Mesendoderm (in vitro differentiated cells): ENCODE data around the gene RHBDL1.
A peak's percentile ranks its signal among the peaks of the same experiment; 100 is the strongest.

Source experiments
- DNase-seq: peaks from one replicate; pipeline ENCODE4 v3.0.0; 2013
- H2AK5ac ChIP-seq: 2 replicates; pipeline ENCODE4 v1.6.1; 2013; ENCODE audit warnings: low read length, inconsistent platforms
- H2BK120ac ChIP-seq: 2 replicates; pipeline ENCODE4 v1.6.1; 2013; ENCODE audit warnings: low read depth, mild to moderate bottlenecking, low read length, moderate library complexity, mixed read lengths
- H2BK15ac ChIP-seq: replicated peaks from 2 replicates; pipeline ENCODE4 v1.6.1; 2013; ENCODE audit warnings: low read depth, mild to moderate bottlenecking, moderate library complexity
- H2BK5ac ChIP-seq: 2 replicates; pipeline ENCODE4 v1.6.1; 2013; ENCODE audit warnings: low read length, inconsistent platforms
- H3K18ac ChIP-seq: 2 replicates; pipeline ENCODE4 v1.6.1; 2013; ENCODE audit warnings: mild to moderate bottlenecking, low read length, mixed read lengths
- H3K23ac ChIP-seq: one replicate; pipeline ENCODE4 v1.6.1; 2013; ENCODE audit warnings: low read length
- H3K27ac ChIP-seq: 2 replicates; pipeline ENCODE4 v1.5.1; 2013; ENCODE audit warnings: low read depth, mild to moderate bottlenecking, inconsistent platforms, low read length, moderate library complexity
- H3K27me3 ChIP-seq: 2 replicates; pipeline ENCODE4 v1.6.1; 2013; ENCODE audit warnings: low read length, control low read depth, mild to moderate bottlenecking, inconsistent platforms; ENCODE audit not compliant: insufficient read depth, poor library complexity
- H3K36me3 ChIP-seq: 2 replicates; pipeline ENCODE4 v1.6.1; 2013; ENCODE audit warnings: low read length, inconsistent platforms; ENCODE audit not compliant: control insufficient read depth, insufficient read depth
- H3K4ac ChIP-seq: one replicate; pipeline ENCODE4 v1.6.1; 2013; ENCODE audit warnings: low read depth, mild to moderate bottlenecking, low read length, moderate library complexity
- H3K4me1 ChIP-seq: 2 replicates; pipeline ENCODE4 v1.6.1; 2013; ENCODE audit warnings: low read depth, low read length, inconsistent platforms; ENCODE audit not compliant: control insufficient read depth
- H3K4me2 ChIP-seq: 2 replicates; pipeline ENCODE4 v1.6.1; 2013; ENCODE audit warnings: low read length
- H3K4me3 ChIP-seq: 2 replicates; pipeline ENCODE4 v1.5.1; 2013; ENCODE audit warnings: mild to moderate bottlenecking, low read length
- H3K56ac ChIP-seq: one replicate; pipeline ENCODE4 v1.6.1; 2013; ENCODE audit warnings: low read length
- H3K79me1 ChIP-seq: 2 replicates; pipeline ENCODE4 v1.6.1; 2013; ENCODE audit warnings: low read length, inconsistent platforms
- H3K79me2 ChIP-seq: 2 replicates; pipeline ENCODE4 v1.6.1; 2013; ENCODE audit warnings: mild to moderate bottlenecking, low read length; ENCODE audit not compliant: control insufficient read depth, insufficient read depth
- H3K9ac ChIP-seq: 2 replicates; pipeline ENCODE4 v1.6.1; 2013; ENCODE audit warnings: low read length, inconsistent platforms
- H4K5ac ChIP-seq: one replicate; pipeline ENCODE4 v1.6.1; 2013; ENCODE audit warnings: low read length
- H4K8ac ChIP-seq: one replicate; pipeline ENCODE4 v1.6.1; 2013; ENCODE audit warnings: low read depth, mild to moderate bottlenecking, control low read depth, low read length, moderate library complexity
- whole genome bisulfite sequencing: extraction: QIAGEN DNeasy Blood & Tissue Kit; methylation state at CpG from one replicate; pipeline ENCODE4 v1.1.7; 2013; ENCODE audit warnings: low lambda C conversion rate, missing lambda C conversion rate; ENCODE audit not compliant: insufficient coverage; ENCODE audit errors: extremely low coverage; 5-methylcytosine and 5-hydroxymethylcytosine counted together

Gene RHBDL1

GRCh38 chr16:666572-666971 lies 8.9 kb upstream of the RHBDL1 start:
- Histone ChIP-seq H3K4ac (no peak overlapping the region), H2BK120ac (no peak overlapping the region), H3K79me2 (peaks cover 12% of the 10 kb centered on the region), H3K79me1 (peaks cover 9% of the 10 kb centered on the region), H3K23ac (no peak overlapping the region), H2BK5ac (no peak overlapping the region), H3K4me1 (no peaks in the 10 kb centered on the region), H3K18ac (no peak overlapping the region), H3K27me3 (no peaks in the 10 kb centered on the region), H2AK5ac (no peak overlapping the region), H2BK15ac (no peak overlapping the region), H4K8ac (no peak overlapping the region), H3K4me2 (no peak overlapping the region), H3K36me3 (peaks cover 12% of the 10 kb centered on the region), H3K27ac (no peak overlapping the region), H3K4me3 (no peak overlapping the region), H3K9ac (no peak overlapping the region), H3K56ac (no peak overlapping the region), H4K5ac (no peak overlapping the region)
- DNase-seq: no peak
- no CpG with 5 or more reads among the region's 13 CpGs for WGBS

- Histone ChIP-seq H3K56ac (peak overlapping the region; percentile 64), H3K79me2 (peaks cover 12% of the 10 kb centered on the region)
- no CpG with 5 or more reads among the region's 22 CpGs for WGBS
Measured at GRCh38 chr16:667113-667779, 8.2 kb upstream of the RHBDL1 start.

GRCh38 chr16:667780-668518 lies 7.5 kb upstream of the RHBDL1 start, which contains the start of gene RHOT2:
TSS of gene RHOT2 (plus strand) at chr16:668132. CDS start at chr16:668200, 68 bp downstream.
- no peak within 1 kb of the TSS for H4K8ac ChIP-seq
- H3K79me1 ChIP-seq: peaks cover 9% of the 10 kb centered on the region
- H2AK5ac ChIP-seq: no peak within 1 kb of the TSS
- no peak within 1 kb of the TSS for H3K27ac ChIP-seq
- peaks cover 20% of the 10 kb centered on the region for H3K36me3 ChIP-seq
- H3K4me3 ChIP-seq: peak within 1 kb of the TSS; percentile 88
- peak within 1 kb of the TSS; percentile 24 for H3K23ac ChIP-seq
- H3K4me2 ChIP-seq: peak within 1 kb of the TSS; percentile 39
- H3K9ac ChIP-seq: peak within 1 kb of the TSS; percentile 94
- peak within 1 kb of the TSS; percentile 64 for H3K4ac ChIP-seq
- no peak within 1 kb of the TSS for H2BK120ac ChIP-seq
- no peaks in the 10 kb centered on the region for H3K27me3 ChIP-seq
- no peak within 1 kb of the TSS for H2BK15ac ChIP-seq
- peak within 1 kb of the TSS; percentile 97 for H3K56ac ChIP-seq
- H3K4me1 ChIP-seq: no peaks in the 10 kb centered on the region
- no peak within 1 kb of the TSS for H4K5ac ChIP-seq
- DNase-seq: peak; percentile 95
- WGBS: no CpG with 5 or more reads among the region's 78 CpGs
- peaks cover 12% of the 10 kb centered on the region for H3K79me2 ChIP-seq
- H3K18ac ChIP-seq: peak within 1 kb of the TSS; percentile 19
- no peak within 1 kb of the TSS for H2BK5ac ChIP-seq

More at GRCh38 chr16:667113-667779, 8.2 kb upstream of the RHBDL1 start:
- peak overlapping the region; percentile 42 for H3K9ac ChIP-seq
- no peak overlapping the region for H3K4me2 ChIP-seq
- peaks cover 9% of the 10 kb centered on the region for H3K79me1 ChIP-seq
- H3K27ac ChIP-seq: no peak overlapping the region
- no peak overlapping the region for H3K4ac ChIP-seq
- no peak overlapping the region for H2BK15ac ChIP-seq
- no peak overlapping the region for H2BK120ac ChIP-seq
- no peak overlapping the region for H4K5ac ChIP-seq
- H3K36me3 ChIP-seq: peaks cover 15% of the 10 kb centered on the region
- no peak overlapping the region for H3K4me3 ChIP-seq
- H3K4me1 ChIP-seq: no peaks in the 10 kb centered on the region
- no peak overlapping the region for H3K18ac ChIP-seq
- no peak overlapping the region for H4K8ac ChIP-seq
- H3K27me3 ChIP-seq: no peaks in the 10 kb centered on the region
- DNase-seq: no peak
- H3K23ac ChIP-seq: no peak overlapping the region
- H2AK5ac ChIP-seq: no peak overlapping the region
- no peak overlapping the region for H2BK5ac ChIP-seq

GRCh38 chr16:668519-669171 lies 6.8 kb upstream of the RHBDL1 start:
- no CpG with 5 or more reads among the region's 50 CpGs for WGBS
- Histone ChIP-seq H4K8ac (no peak overlapping the region), H2BK15ac (no peak overlapping the region), H4K5ac (no peak overlapping the region), H2AK5ac (no peak overlapping the region), H3K9ac (peak overlapping the region; percentile 94), H3K4ac (peak overlapping the region; percentile 64), H3K23ac (peak overlapping the region; percentile 24), H3K4me3 (peak overlapping the region; percentile 88), H3K36me3 (peaks cover 22% of the 10 kb centered on the region), H3K79me2 (peaks cover 12% of the 10 kb centered on the region), H3K18ac (peak overlapping the region; percentile 19), H3K56ac (peak overlapping the region; percentile 97), H2BK120ac (no peak overlapping the region), H3K4me2 (peak overlapping the region; percentile 39), H3K4me1 (no peaks in the 10 kb centered on the region), H3K27me3 (no peaks in the 10 kb centered on the region), H2BK5ac (no peak overlapping the region), H3K79me1 (peaks cover 9% of the 10 kb centered on the region), H3K27ac (no peak overlapping the region)
- DNase-seq: no peak

- Histone ChIP-seq H3K36me3 (peaks cover 22% of the 10 kb centered on the region), H2AK5ac (no peak overlapping the region), H3K4me1 (no peaks in the 10 kb centered on the region), H3K79me2 (peaks cover 12% of the 10 kb centered on the region), H3K27me3 (no peaks in the 10 kb centered on the region), H3K27ac (no peak overlapping the region), H4K8ac (no peak overlapping the region), H3K56ac (no peak overlapping the region), H3K79me1 (peaks cover 9% of the 10 kb centered on the region), H3K4me2 (no peak overlapping the region), H2BK120ac (no peak overlapping the region), H3K9ac (no peak overlapping the region), H3K4ac (no peak overlapping the region), H2BK5ac (no peak overlapping the region), H3K4me3 (no peak overlapping the region), H3K18ac (no peak overlapping the region), H3K23ac (no peak overlapping the region), H2BK15ac (no peak overlapping the region), H4K5ac (no peak overlapping the region)
- no peak for DNase-seq
- WGBS: no CpG with 5 or more reads among the region's 13 CpGs
Measured at GRCh38 chr16:669666-670065, 5.8 kb upstream of the RHBDL1 start.
